Stimulated activated CD8-positive, alpha-beta memory T cell treated with anti-CD3 and anti-CD28 coated beads, Interleukin-7, amount 100 ng/mL, for 24 hours (primary cell): ENCODE results near the gene BMAL2.

ENCODE experiments used
- DNase-seq: peaks from one replicate; pipeline ENCODE4 v3.0.0-alpha.2; 2020; ENCODE audit warnings: low read depth

The BMAL2 gene

DNA sequence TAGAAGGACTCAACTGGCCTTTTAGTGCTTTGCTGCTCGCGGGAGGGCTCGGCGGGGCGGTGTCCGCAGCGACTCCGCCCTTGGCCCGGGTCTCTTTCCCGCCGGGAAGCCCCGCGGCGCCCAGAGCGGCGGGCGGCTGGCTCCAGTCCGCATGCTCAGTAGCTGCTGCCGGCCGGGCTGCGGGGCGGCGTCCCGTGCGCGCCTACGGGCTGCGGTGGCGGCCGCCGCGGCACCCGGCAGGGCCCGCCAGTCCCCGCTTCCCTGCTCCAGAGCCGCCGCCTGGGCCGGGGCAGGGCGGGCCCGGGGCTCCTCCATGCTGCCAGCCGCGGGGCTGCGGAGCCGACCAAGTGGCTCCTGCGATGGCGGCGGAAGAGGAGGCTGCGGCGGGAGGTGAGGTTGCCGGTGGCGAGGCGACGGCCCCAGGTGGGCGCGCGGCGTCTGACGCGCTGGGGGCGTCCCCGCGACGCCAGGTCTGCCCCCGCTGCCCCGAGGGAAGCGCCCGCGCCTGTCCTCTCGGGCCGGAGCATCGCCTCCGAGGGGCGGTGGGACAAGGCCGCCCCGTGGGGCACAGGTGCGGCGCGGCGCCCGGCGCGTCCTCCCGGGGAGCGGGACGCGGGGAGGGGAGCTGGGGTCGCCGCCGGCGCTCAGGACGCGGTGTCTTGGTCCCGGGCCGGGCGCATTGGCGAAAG lies at the start of gene BMAL2:
BMAL2 (plus strand) TSS at position 123 of the 689 bp plus-strand sequence; CDS start at position 360, 237 bp downstream.
- DNase-seq: no peak

DNA sequence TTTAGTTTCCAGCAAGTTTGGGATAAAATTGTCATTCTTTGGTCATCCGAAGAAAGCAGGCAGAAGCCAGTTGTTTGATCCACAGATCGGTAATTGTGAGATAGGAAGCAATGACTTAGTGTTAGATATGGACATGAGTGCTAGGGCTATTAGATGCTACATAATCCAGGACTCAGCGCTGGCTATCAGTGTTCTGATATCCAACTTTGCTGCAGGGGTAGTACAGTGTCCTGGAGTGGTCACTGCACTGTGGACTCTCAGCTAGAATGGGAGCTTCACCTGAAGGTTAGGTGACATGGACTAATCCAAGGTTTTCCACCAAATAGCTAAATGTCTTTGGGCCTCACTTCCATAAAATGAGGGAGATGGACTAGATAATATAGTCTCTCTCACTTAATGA lies 48.6 kb upstream of the BMAL2 start:
- no peak for DNase-seq

DNA sequence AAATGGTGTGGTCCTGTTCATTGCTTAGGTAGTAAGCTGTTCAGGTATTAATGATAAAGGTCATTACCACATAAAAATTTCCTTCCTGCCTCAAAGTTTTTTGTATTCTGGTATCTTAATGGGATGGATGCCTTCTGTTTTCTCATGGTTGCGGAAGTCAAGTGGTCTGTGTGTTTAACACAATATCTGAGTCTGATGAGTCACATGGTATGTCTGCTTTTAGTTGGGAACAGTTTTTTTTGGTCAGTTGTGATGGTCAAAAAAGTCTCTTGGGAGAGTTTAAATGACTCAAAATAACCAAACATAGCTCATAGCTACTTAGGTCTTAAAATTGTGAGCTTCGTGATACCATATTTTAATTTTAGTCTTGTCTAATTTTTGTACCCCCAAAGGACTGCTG lies 47.9 kb upstream of the BMAL2 start:
- no peak for DNase-seq

DNA sequence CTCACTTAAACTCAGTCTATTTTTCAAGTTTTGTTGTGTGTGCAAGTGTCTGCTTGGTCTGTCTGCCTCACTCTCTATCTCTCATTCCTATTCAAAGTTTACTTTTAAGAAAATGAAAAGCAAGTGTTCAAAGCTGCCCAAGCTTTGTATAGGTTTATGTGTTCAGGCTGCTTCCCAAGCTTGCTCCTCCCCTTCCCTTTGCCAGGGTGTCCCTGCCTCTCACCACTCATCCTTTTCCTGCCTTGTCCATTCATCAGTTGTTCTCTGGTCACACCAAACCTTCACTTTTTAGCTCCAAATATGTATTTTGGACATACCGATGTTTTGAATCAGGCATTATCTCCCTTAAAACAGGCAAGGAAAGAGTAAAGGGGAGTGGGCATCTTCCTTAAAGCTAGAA lies 47.2 kb upstream of the BMAL2 start:
- no peak for DNase-seq

DNA sequence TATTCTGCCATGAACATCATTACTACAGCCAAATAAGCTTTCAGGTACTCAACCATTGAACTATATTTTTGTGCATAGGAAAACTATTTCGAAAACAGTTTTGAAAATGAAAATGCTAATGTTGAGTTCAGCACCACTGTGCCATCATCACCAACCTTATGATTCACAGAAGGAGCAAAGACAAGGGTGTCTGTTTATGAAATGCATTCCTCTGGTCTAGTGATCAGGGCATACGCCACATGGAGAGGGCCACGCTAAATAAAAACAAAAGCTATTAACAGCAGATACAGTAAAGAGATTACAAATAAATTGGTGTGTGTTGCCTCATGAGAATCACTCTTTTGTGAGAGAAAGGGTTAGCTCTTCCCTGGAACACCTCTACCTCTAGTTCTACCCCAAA lies 43.2 kb upstream of the BMAL2 start:
- DNase-seq: no peak

DNA sequence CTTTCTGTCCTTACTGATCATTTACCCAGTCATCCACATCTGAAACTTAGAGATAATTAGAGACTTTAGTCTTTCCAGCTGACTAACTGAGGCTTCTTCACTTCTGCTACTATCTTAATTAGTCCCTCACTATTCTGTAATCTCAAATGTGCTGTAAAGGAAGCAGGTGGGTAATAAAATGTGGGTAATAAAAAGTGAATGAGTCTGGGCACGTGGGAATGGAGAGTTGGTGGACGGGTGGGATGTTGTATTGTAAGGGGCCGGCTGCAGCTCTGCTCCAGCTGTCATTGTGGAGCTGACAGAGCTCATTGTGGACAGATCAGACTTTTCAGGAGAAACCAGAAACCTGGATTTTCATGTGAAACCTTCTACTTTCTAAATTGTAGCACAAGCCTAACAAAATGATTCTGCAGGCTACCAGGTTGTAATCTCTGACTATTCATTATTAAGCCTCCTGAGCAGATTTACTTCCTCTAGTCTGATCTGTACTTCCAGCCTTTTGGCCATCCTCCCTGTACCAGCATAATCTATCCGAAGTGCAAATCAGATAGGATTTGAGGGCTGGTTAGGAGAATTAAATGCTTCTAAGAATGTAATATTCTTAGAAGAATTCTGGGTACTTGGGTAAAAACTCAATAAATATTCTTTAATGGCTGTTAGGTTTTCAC lies 42.0 kb upstream of the BMAL2 start:
- no peak for DNase-seq

DNA sequence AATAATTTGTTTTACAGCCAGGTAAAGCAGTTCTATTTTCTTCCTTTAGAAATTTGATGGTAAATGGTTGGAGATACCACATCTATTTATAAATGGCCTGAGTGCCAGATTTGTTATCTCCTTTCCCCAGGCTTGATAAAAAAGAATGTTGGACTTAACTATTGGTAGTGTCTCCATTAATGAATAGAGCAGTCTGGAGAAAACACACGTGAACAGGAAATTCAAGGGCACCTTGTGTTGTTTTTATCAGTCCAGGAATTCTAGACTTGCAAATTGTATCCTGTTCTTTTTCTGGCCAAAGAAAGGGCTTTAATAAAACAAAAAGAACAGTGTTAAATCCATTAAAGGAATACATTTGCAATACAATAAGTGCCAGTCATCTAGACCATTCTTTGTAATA lies 40.8 kb upstream of the BMAL2 start:
- DNase-seq: no peak

DNA sequence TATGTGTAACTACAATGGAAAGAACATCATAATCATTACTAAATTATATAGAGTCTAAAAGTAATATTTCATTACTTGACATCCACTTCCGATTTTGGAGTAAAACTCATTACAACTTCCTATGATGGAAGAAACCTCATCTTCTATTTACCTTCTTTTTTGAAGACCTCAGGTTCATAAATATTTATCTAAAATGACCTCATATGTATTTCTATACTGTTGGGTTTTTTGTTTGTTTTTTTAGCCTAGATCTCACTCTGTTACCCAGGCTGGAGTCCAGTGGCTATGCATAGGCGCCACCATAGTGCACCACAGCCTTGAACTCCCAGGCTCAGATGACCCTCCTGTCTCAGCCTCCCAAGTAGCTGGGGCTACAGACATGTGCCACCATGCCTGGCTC lies 39.9 kb upstream of the BMAL2 start:
- DNase-seq: no peak

DNA sequence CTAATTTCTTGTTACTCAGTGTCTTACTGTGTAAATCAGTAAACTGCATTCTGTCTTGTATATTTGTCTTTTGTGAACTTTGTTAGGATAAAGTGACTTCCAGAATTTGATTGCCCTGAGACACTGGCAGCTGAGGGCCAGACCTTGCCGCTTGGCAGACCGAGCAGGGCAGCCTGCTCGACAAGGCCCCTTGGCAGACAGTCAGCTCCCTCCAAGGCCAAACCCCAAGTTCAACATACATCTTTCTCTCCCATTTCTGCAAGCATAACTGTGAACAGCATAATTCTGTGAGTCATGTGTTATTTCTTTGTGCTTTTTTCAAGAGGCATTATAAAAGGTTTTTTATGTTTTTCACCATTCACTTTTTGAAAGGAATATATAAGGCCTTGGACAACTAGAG lies 39.2 kb upstream of the BMAL2 start:
- no peak for DNase-seq

- DNase-seq: no peak
Observed at GRCh38 chr12:27296674-27297073, 36.0 kb upstream of the BMAL2 start.

DNA sequence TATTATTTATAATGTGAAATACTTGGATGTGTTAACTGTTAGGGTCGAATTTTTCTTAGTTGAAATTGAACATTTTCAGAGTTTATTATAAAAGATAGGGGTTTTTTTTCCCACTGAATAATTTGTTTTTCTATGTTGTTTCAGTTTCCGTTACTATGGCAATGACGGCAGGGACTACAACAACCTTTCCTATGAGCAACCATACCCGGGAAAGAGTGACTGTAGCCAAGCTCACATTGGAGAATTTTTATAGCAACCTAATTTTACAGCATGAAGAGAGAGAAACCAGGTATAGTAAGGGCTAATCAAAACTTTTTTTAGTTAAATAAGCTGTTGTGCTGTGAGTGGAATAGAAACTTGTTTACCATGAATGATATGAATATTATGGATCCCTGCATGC lies 35.1 kb upstream of the BMAL2 start:
- DNase-seq: no peak

DNA sequence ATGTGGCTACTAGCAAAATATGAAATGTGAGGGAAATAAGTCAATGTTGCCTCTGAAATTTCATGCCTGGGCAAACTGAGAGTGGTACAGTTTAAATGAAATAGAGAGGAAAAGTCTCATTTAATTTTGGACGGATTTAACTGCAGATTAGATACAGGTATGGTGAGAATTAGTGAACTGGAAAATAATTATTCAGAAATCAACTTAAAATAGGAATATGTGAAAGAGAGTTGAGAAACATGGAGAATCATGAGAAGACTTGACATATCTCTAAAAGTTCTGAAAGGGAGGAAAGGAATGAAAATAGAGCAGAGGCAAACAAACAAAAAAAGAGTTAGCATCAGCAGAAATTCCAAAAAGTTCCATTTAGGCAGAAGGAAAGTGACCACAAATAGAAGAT lies 33.5 kb upstream of the BMAL2 start:
- no peak for DNase-seq

GRCh38 chr12:27300226-27300625 lies 32.4 kb upstream of the BMAL2 start:
- DNase-seq: no peak

DNA sequence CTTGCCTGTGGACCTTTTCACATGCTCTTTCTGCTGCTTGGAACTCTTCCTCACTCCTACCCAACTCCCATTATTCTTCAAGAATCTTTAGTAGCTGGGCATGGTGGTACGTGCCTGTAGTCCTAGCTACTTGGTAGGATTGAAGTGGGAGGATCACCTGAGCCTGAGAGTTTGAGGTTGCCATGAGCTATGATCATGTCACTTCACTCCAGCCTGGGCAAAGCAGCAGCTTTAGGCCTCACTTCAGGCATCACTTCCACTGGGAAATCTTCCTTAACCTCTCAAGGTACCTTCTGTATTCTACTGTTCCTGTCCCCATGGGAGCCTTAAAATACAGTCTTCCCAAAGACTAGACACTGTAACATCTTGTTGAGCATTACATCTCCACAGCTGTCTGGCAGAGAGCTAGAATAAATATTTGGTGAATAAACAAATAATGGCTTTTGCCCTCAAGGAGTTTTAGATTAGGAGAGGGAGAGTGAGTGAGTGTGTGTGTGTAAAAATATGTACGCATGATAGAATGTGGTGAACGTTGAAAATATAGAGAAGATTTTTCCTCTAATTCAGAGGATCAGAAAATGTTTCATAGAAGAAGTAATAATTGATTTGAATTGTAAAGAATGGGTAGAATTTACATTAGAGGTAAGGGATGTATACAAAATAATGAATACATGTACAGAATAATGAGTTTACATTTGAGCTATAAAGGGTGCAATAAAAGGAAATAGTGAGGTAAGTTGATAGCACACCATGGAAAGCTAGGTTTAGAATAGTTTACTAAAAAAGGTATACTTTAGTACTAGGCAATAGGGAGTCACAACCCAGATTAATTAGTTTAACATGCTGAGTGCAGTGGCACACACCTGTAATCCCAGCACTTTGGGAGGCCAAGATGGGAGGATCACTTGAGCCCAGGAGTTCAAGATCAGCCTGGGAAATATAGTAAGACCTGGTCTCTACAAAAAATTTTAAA lies 29.2 kb upstream of the BMAL2 start:
- no peak for DNase-seq

- DNase-seq: no peak
Observed at GRCh38 chr12:27304856-27305255, 27.8 kb upstream of the BMAL2 start.

DNA sequence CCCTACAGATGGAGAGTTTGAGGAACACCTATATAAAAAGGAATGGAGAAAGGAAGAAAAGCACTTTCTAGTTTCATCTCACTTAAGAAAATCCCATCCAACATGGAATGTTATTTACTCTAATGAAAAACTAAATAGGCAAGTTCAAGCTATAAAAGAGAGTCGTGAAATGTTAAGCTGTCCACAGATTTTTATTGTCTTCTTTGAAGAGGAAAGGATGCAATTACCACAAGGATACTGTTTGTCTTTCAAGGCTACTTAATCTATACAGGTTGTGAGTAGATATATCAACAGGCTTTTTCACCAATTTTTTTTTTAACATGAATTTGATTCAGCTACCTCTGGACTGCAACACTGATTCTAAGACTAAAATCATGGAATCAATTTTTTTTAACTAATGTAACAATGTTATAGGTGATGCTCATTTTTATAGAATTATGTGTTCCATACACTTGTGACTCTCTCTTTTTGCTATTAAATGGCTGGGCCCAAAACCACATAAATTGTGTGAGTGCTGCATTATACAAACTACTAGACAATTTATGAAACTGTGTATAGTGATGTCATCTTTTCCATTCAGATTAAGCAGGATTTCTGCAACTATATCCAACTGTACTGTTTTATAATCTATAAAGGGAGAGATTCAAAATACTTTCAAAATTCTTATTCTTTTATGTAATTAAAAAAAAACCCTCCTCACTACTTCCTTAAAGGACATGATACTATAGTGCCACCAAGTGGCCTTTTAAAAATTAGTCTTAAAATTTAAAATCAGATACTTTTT lies 26.8 kb upstream of the BMAL2 start:
- no peak for DNase-seq

DNA sequence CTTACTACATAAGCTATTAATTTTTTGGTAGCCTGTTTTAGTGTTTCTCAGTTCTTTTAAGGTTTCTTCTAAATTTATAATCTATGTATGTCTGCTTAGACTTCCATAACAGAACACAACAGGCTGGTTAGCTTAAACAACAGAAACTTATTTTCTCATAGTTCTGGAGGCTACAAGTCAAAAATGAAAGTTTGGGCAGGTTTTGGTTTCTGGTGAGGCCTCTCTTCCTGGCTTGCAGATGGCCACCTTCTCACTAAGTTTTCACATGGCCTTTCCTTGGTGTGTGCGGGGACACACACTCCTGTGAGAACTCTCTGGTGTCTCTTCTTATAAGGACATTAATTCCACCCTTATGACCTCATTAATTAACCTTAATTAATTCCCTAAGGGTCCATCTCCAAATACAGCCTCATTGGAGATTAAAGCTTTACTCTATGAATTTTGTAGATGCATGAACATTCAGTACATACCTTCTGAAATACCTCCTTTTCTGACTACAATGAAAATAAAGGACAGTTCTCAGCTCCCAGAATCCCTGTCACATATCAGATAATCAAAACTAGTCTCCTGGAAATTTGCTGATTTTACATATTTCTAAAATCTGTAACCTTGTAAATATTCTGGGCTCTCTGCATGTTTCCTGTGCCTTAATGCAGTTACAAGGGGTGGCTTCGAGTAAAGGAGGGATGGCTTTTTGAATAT lies 23.2 kb upstream of the BMAL2 start:
- no peak for DNase-seq

DNA sequence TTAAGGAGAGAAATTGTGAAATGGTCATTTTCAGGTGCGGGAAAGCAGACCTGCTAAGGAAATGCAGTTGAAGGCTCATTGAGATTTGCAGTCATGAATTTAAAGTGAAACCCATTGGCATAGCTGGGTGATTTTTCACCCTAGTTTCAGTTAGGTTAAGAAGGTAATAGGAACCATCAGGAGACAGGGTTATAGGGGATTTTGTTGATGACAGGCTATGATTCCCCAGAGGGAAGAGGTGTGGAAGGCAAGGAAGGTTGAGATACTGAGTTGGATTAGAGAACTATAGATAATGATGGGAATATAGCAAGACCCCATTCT lies 22.7 kb upstream of the BMAL2 start:
- DNase-seq: no peak

DNA sequence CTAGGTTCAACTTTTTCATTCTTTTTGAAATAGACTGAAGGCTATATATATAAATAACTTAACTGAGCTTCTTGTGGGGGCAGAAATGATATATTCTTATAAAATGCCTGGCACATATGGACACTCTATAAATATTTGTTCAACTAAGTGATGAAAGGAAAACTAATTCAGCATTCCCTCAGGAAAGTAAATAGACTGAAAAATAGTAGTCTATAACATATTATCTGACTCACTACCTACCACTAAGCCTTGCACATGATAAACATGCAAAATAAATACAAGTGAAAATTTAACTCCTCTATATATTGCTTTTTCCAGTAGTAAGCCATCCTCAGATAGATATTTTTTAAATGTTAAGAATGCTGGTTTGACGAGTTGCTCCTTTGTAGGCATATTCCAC lies 15.7 kb upstream of the BMAL2 start:
- DNase-seq: no peak

- no peak for DNase-seq
Observed at GRCh38 chr12:27319409-27319808, 13.2 kb upstream of the BMAL2 start.

DNA sequence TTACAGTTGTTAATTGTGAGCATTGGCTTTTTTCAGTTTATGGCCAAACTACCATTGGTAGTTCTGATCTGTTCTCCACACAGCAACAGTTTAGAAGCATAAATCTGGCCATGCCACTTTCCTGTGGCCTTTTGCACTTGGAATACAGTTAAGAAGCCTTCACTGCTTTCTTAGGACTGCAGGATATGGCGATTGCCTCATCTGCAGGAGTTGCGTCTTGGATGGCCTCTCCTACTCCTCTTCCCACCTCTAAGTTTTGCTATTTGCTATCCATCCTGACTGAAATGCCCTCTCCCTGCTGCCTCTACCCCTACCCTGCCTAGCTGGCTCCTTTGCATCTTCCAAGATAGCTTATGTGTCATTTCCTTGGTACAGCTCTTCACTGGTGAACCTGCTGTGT lies 12.8 kb upstream of the BMAL2 start:
- no peak for DNase-seq

GRCh38 chr12:27324530-27324929 lies 8.1 kb upstream of the BMAL2 start:
- DNase-seq: no peak
